HCT116 (cell line): ENCODE results near the gene HSPB8.

ENCODE experiments used
- POLR2A ChIP-seq: IDR thresholded peaks from 2 replicates; pipeline ENCODE4 v1.7.0; 2011; ENCODE audit warnings: borderline replicate concordance; ENCODE audit not compliant: insufficient read depth, insufficient read length; ENCODE audit errors: extremely low read depth
- POLR2AphosphoS5 ChIP-seq: IDR thresholded peaks from 2 replicates; pipeline ENCODE4 v1.6.1; 2011; ENCODE audit warnings: mild to moderate bottlenecking, low read depth, low read length, moderate library complexity
- RAD21 ChIP-seq: IDR thresholded peaks from 2 replicates; pipeline ENCODE4 v1.6.1; 2012; ENCODE audit warnings: low read depth, mild to moderate bottlenecking
- SP1 ChIP-seq: IDR thresholded peaks from 2 replicates; pipeline ENCODE4 v1.6.1; 2012; ENCODE audit warnings: low read depth
- TF ChIP-seq, protein P1 (sequence below), 3 experiments: fragments of 200-600 bp in 1 of 3; sonication (generic) in 1 of 3; IDR thresholded peaks in 2 of 3; conservative IDR thresholded peaks in 1 of 3; 2 replicates each; pipeline ENCODE4 v1.5.1; 2012 to 2017; ENCODE audit warnings: low read depth in 2 of 3, low read length in 2 of 3, antibody characterized with exemption in 1 of 3, borderline replicate concordance in 1 of 3, control low read depth in 1 of 3, mild to moderate bottlenecking in 1 of 3, mixed read lengths in 1 of 3, mixed run types in 1 of 3, moderate library complexity in 1 of 3; ENCODE audit not compliant: insufficient read depth in 1 of 3
- TF ChIP-seq, protein P2 (sequence below): IDR thresholded peaks from 2 replicates; pipeline ENCODE4 v1.6.1; 2011; ENCODE audit warnings: mild to moderate bottlenecking, low read length, moderate library complexity; ENCODE audit not compliant: insufficient replicate concordance; ENCODE audit errors: extremely low read depth
- TF ChIP-seq, protein P3 (sequence below): IDR thresholded peaks from 2 replicates; pipeline ENCODE4 v1.6.1; 2012

DNA sequence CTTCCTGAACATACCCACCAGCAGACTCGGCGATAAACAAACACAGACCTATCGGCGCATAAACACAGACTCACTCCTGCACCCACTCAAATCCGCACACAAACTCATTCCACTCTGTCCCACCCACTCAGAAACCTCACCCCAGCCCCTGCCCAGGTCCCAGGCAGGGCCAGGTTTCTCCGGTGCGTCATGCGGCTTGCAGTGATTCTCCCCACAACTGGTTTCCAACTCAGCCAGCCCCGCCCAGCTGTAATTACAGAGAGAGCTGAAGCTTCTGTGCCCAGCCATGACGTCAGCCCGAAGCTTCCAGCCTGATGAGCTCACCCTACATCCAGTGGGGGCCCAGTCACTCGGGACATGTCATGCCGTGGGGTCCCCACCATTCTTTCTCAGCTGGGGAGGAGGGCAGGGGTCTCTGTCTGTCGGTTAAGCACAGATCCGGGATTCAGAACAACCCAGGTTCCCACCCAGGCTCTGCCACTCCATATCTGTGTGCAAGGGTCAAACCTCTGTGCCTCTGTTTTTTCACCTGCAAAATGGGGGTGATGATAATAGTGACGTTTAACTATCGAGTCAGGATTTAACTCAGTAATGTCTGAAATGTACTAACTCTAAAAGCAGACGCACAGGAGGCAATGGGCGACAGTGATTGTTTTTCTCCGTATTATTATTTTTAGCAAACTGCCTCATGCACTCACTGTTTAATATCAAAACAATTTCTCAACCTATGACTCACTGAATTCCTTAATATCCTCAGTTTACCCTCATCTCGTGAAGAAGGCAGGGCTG is 2.3 kb upstream of the HSPB8 start:
- TF ChIP-seq, protein P1, sequence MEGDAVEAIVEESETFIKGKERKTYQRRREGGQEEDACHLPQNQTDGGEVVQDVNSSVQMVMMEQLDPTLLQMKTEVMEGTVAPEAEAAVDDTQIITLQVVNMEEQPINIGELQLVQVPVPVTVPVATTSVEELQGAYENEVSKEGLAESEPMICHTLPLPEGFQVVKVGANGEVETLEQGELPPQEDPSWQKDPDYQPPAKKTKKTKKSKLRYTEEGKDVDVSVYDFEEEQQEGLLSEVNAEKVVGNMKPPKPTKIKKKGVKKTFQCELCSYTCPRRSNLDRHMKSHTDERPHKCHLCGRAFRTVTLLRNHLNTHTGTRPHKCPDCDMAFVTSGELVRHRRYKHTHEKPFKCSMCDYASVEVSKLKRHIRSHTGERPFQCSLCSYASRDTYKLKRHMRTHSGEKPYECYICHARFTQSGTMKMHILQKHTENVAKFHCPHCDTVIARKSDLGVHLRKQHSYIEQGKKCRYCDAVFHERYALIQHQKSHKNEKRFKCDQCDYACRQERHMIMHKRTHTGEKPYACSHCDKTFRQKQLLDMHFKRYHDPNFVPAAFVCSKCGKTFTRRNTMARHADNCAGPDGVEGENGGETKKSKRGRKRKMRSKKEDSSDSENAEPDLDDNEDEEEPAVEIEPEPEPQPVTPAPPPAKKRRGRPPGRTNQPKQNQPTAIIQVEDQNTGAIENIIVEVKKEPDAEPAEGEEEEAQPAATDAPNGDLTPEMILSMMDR (IDR thresholded peaks at IDR 0.05 in 2 of 3, conservative IDR thresholded peaks at IDR 0.05 in 1 of 3; ENCODE audit: borderline replicate concordance in 1 of 3, insufficient read depth in 1 of 3, low read depth in 2 of 3, low read length in 2 of 3) = no peak
- TF ChIP-seq POLR2A = no peak
- no peak for TF ChIP-seq POLR2AphosphoS5
- TF ChIP-seq, protein P2, sequence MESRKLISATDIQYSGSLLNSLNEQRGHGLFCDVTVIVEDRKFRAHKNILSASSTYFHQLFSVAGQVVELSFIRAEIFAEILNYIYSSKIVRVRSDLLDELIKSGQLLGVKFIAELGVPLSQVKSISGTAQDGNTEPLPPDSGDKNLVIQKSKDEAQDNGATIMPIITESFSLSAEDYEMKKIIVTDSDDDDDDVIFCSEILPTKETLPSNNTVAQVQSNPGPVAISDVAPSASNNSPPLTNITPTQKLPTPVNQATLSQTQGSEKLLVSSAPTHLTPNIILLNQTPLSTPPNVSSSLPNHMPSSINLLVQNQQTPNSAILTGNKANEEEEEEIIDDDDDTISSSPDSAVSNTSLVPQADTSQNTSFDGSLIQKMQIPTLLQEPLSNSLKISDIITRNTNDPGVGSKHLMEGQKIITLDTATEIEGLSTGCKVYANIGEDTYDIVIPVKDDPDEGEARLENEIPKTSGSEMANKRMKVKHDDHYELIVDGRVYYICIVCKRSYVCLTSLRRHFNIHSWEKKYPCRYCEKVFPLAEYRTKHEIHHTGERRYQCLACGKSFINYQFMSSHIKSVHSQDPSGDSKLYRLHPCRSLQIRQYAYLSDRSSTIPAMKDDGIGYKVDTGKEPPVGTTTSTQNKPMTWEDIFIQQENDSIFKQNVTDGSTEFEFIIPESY = no peak
- no peak for TF ChIP-seq RAD21
- peak; percentile 72 for TF ChIP-seq SP1
- TF ChIP-seq, protein P3, sequence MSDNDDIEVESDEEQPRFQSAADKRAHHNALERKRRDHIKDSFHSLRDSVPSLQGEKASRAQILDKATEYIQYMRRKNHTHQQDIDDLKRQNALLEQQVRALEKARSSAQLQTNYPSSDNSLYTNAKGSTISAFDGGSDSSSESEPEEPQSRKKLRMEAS = peak; percentile 39; the same call in 1 of the 2 replicates
